Thymus (tissue), 11 donors: ENCODE measurements around the gene DEPDC7. TPM values are rescaled to one million over a fixed set of nuclear protein-coding genes. Genes with fewer than 3 reads are reported as not detected.
A peak's percentile ranks its signal among the peaks of the same experiment; 100 is the strongest.
"Not testable (repeated sequence)": the region's sequence is repeated elsewhere in the genome, so short reads cannot be mapped to it uniquely, and the experiment has no call there.

Experiments used
- DNase-seq, 9 donors: peaks; one replicate each; pipeline ENCODE4 v3.0.0-alpha.2; 2013; ENCODE audit warnings: low spot score in 9 of 9, low read depth in 6 of 9, missing footprints in 1 of 9
- H3K27ac ChIP-seq, 2 donors: one replicate each; pipeline ENCODE4 v1.5.1; 2013; ENCODE audit warnings: control low read depth in 1 of 2, low read depth in 1 of 2, low read length in 1 of 2, mild to moderate bottlenecking in 1 of 2, moderate library complexity in 1 of 2
- H3K27me3 ChIP-seq, 2 donors: one replicate each; pipeline ENCODE4 v1.5.1; 2013; ENCODE audit warnings: low read length in 1 of 2; ENCODE audit not compliant: control insufficient read depth in 2 of 2, insufficient read depth in 1 of 2
- H3K36me3 ChIP-seq, 2 donors: one replicate each; pipeline ENCODE4 v1.5.1; 2013; ENCODE audit warnings: low read length in 1 of 2, mild to moderate bottlenecking in 1 of 2, moderate library complexity in 1 of 2; ENCODE audit not compliant: control insufficient read depth in 2 of 2, insufficient read depth in 2 of 2
- H3K4me1 ChIP-seq, 2 donors: one replicate each; pipeline ENCODE4 v1.5.1; 2013; ENCODE audit warnings: low read length in 2 of 2; ENCODE audit not compliant: control insufficient read depth in 2 of 2, insufficient read depth in 2 of 2
- H3K4me3 ChIP-seq, 2 donors: one replicate each; pipeline ENCODE4 v1.5.1; 2013; ENCODE audit warnings: low read length in 2 of 2, control low read depth in 1 of 2, mild to moderate bottlenecking in 1 of 2
- H3K9me3 ChIP-seq, 2 donors: one replicate each; pipeline ENCODE4 v1.5.1; 2013; ENCODE audit warnings: low read length in 1 of 2, mild to moderate bottlenecking in 1 of 2; ENCODE audit not compliant: control insufficient read depth in 2 of 2, insufficient read depth in 1 of 2
- WGBS: extraction: QIAGEN DNeasy Blood & Tissue Kit; methylation state at CpG from one replicate; pipeline ENCODE4 v1.1.7; 2013; 5-methylcytosine and 5-hydroxymethylcytosine counted together
- polyA plus RNA-seq: library from polyadenylated mRNA; stranded (reverse); fragments of 200-250 nt; gene quantifications from one replicate; pipeline ENCODE4 v1.2.3, GENCODE V29; 2013
- total RNA-seq: library from RNA; stranded (reverse); fragments of 120-200 nt; gene quantifications from one replicate; pipeline ENCODE4 v1.2.4, GENCODE V29; 2013
- donor health status: healthy.

Gene DEPDC7
- total and polyA plus RNA-seq, 2 donors = 3.2 to 6.6 TPM

DNA sequence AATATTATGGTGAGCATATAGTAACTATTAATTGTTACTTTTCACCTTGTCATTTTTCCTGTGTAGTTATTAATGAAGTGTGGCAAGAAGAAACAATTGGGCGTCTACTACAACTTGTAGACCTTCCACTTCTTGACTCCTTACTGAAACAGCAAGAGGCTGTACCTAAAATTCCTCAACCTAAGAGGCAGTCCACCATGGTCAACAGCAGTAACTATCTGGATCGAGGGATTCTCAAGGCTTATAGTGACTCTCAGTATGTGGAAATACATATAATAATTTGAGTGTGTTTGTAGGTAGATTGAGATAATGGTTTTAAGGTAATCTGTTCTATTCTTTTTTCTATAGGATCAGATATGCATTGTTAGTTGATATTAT lies 12.8 kb downstream of the DEPDC7 start:
- H3K27ac ChIP-seq = no peak overlapping the region
- WGBS = 97% methylated on average over 2 of the region's 2 CpGs
- H3K4me3 ChIP-seq = no peak overlapping the region
- H3K36me3 ChIP-seq = no peaks in the 10 kb centered on the region
- DNase-seq = no peak
- no peaks in the 10 kb centered on the region for H3K9me3 ChIP-seq
- no peaks in the 10 kb centered on the region for H3K27me3 ChIP-seq
- no peaks in the 10 kb centered on the region for H3K4me1 ChIP-seq

DNA sequence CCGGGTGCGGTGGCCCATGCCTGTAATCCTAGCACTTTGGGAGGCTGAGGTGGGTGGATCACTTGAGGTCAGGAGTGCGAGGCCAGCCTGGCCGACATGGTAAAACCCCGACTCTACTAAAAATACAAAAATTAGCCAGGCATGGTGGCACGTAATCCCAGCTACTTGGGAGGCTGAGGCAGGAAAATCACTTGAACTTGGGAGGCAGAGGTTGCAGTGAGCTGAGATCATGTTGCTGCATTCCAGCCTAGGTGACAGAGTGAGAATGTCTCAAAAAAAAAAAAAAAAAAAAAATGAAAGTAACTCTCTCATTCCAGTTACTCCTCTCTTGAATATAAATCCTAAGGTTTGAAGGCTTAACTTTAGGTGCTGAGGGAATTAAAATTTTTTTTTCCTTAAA lies 13.5 kb downstream of the DEPDC7 start:
- H3K27me3 ChIP-seq, H3K4me3 ChIP-seq, H3K9me3 ChIP-seq, H3K36me3 ChIP-seq, DNase-seq, H3K27ac ChIP-seq, H3K4me1 ChIP-seq: not testable (repeated sequence)
- 94% methylated on average over 6 of the region's 6 CpGs for WGBS

DNA sequence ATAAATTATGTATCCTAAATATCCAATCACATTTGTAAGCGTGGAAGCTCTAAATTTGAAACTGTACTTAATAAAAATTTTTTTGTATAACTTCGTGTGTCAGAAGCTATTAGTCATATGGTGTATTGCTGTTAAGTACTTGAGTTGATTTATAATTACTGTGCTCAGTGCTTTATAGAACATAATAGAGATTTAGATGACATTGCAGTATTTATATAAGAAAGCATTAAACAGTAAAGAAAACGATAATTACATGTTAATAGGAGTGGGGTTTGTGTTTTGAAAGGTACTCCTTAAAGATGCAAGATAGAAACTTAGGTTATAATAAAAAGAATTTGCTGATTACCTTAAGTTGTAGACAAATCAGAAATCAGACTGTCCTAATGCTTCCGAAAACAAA lies 17.8 kb downstream of the DEPDC7 start:
- Histone ChIP-seq H3K9me3 (no peaks in the 10 kb centered on the region), H3K4me3 (no peak overlapping the region), H3K27me3 (no peaks in the 10 kb centered on the region), H3K36me3 (no peaks in the 10 kb centered on the region), H3K27ac (no peak overlapping the region), H3K4me1 (no peaks in the 10 kb centered on the region)
- no peak for DNase-seq
- WGBS = 73% methylated on average over 4 of the region's 4 CpGs

DNA sequence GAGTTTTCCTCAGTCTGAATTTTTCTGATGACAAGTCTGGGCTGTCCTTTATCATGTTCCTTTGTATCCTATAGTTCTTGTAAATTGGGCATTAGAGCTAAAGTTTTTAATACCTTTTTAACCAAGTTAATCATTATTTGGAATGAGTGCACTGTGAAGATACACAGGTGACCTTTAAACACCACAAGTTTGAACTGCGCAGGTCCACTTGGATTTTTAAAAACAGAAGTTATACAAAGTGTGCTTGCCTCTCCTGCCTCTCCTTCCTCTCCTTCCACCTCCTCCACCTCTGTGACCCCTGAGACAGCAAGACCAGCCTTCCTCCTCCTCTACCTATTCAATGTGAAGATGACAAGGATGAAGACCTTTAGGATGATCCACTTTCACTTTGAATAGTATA lies 19.3 kb downstream of the DEPDC7 start:
- Histone ChIP-seq H3K9me3 (peaks cover 0 to 1% of the 10 kb centered on the region in 2 donors), H3K4me1 (peaks cover 0 to 2% of the 10 kb centered on the region in 2 donors), H3K27ac (no peak overlapping the region), H3K27me3 (no peaks in the 10 kb centered on the region), H3K36me3 (no peaks in the 10 kb centered on the region), H3K4me3 (no peak overlapping the region)
- WGBS = 97% methylated on average over 1 of the region's 1 CpG
- no peak for DNase-seq

- under 1% methylated on average over 84 of the region's 84 CpGs for WGBS
- H3K27me3 ChIP-seq = no peaks in the 10 kb centered on the region
- peaks cover 5 to 9% of the 10 kb centered on the region in 2 donors for H3K36me3 ChIP-seq
- H3K4me3 ChIP-seq = peak within 1 kb of the TSS; percentile 66 to 97
- peaks cover 0 to 1% of the 10 kb centered on the region in 2 donors for H3K9me3 ChIP-seq
- DNase-seq = peak in 7 of 9 donors; percentile 65 to 89 (median 75)
- peak within 1 kb of the TSS; percentile 93 to 95 for H3K27ac ChIP-seq
- peaks cover 9 to 10% of the 10 kb centered on the region in 2 donors for H3K4me1 ChIP-seq
Measured at GRCh38 chr11:33039274-33040032, 23.8 kb downstream of the DEPDC7 start, which contains the start of gene TCP11L1. Gene TCP11L1 (plus strand): TSS chr11:33039572. CDS start chr11:33043774, 4,202 bp downstream.

DNA sequence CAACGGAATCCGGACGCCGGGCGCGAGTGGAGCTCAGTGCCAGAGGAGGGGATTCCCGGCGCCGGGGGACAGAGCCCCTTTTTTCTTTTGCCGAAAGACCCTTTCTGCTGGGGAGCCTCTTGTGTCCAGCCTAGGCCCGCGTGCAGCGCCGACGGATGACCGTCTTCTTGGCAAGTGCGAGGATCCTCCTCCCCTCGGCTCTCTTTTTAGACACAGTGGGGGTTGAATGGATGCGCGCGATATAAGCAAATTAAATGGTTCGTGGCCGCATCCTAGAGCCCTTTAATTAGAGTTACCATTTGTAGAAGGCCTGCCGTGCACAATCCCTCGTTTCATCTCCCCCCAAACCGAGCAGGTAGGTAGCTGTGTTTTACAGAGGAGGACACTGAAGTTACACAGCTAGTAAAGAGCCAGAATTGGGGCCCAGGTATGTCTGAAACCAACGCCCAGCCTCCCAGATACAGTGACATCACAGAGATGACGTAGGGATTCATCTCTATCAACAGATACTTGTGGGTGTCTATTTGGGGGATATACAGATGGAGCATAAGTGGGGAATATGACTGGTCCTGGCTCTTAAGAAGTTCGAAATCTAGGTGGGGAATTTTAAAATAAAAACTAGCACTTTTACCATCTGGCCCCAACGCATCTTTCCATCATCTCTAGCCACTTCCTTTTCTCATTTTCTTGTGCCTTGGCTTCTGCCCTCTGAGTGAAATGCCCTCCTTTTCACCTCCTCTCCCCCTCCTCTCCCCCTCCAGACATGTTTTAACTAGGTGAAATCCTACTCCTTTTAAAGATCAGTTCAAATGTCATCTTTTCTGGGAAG lies 24.6 kb downstream of the DEPDC7 start:
- peaks cover 9 to 10% of the 10 kb centered on the region in 2 donors for H3K4me1 ChIP-seq
- H3K27ac ChIP-seq = peak overlapping the region; percentile 93 to 95
- 7% methylated on average over 30 of the region's 30 CpGs for WGBS
- peaks cover 1 to 4% of the 10 kb centered on the region in 2 donors for H3K9me3 ChIP-seq
- no peaks in the 10 kb centered on the region for H3K27me3 ChIP-seq
- peak overlapping the region; percentile 66 to 97 for H3K4me3 ChIP-seq
- DNase-seq = peak in 2 of 9 donors; percentile 16 to 59
- H3K36me3 ChIP-seq = peaks cover 9 to 17% of the 10 kb centered on the region in 2 donors

- H3K27me3 ChIP-seq = no peaks in the 10 kb centered on the region
- 78% methylated on average over 5 of the region's 5 CpGs for WGBS
- H3K4me1 ChIP-seq = peaks cover 10 to 11% of the 10 kb centered on the region in 2 donors
- H3K27ac ChIP-seq = peak overlapping the region in 1 of 2 donors; percentile 31
- peaks cover 14 to 24% of the 10 kb centered on the region in 2 donors for H3K36me3 ChIP-seq
- no peak for DNase-seq
- peaks cover 1 to 12% of the 10 kb centered on the region in 2 donors for H3K9me3 ChIP-seq
- H3K4me3 ChIP-seq = peak overlapping the region in 1 of 2 donors; percentile 66
Measured at GRCh38 chr11:33040862-33041453, 25.3 kb downstream of the DEPDC7 start.

GRCh38 chr11:33043221-33043830 lies 27.6 kb downstream of the DEPDC7 start:
- Histone ChIP-seq H3K4me1 (peaks cover 10 to 11% of the 10 kb centered on the region in 2 donors), H3K4me3 (no peak overlapping the region), H3K27me3 (no peaks in the 10 kb centered on the region), H3K9me3 (peaks cover 1 to 12% of the 10 kb centered on the region in 2 donors), H3K36me3 (peaks cover 16 to 33% of the 10 kb centered on the region in 2 donors), H3K27ac (no peak overlapping the region)
- no peak for DNase-seq
- WGBS = 88% methylated on average over 2 of the region's 2 CpGs
